Breast epithelium (tissue), 3 donors: ENCODE results near the gene LRRC37A.
"Not testable (repeated sequence)": the region's sequence is repeated elsewhere in the genome, so short reads cannot be mapped to it uniquely, and the experiment has no call there.

Source experiments
- POLR2A ChIP-seq: fragments of 450-650 bp; IDR thresholded peaks from one replicate; pipeline ENCODE4 v1.6.1; 2016; ENCODE audit warnings: antibody characterized with exemption, mild to moderate bottlenecking, moderate library complexity
- POLR2AphosphoS5 ChIP-seq, 3 donors: sonication (generic); formaldehyde crosslinking; IDR thresholded peaks; one replicate each; pipeline ENCODE4 v1.6.1; 2017; ENCODE audit warnings: antibody characterized with exemption in 3 of 3
- TF ChIP-seq, protein P1 (sequence below), 3 donors: fragments of 450-650 bp; IDR thresholded peaks; one replicate each; pipeline ENCODE4 v1.5.1; 2016 to 2017; ENCODE audit warnings: antibody characterized with exemption in 3 of 3, mild to moderate bottlenecking in 3 of 3, moderate library complexity in 3 of 3

DNA sequence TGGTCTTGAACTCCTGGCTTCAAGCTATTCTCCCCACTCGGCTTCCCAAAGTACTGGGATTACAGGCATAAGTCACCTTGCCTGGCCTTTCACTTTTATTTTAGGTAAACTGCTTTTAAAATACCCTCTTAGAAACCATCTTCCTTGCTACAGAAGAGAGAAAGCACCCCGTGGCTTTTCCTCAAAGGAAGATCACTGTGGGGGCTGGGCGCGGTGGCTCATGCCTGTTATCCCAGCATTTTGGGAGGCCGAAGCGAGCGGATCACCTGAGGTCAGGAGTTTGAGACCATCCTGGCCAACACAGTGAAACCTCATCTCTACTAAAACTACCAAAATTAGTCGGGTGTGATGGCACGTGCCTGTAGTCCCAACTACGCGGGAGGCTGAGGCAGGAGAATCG is 12.3 kb upstream of the LRRC37A start:
- TF ChIP-seq, protein P1, sequence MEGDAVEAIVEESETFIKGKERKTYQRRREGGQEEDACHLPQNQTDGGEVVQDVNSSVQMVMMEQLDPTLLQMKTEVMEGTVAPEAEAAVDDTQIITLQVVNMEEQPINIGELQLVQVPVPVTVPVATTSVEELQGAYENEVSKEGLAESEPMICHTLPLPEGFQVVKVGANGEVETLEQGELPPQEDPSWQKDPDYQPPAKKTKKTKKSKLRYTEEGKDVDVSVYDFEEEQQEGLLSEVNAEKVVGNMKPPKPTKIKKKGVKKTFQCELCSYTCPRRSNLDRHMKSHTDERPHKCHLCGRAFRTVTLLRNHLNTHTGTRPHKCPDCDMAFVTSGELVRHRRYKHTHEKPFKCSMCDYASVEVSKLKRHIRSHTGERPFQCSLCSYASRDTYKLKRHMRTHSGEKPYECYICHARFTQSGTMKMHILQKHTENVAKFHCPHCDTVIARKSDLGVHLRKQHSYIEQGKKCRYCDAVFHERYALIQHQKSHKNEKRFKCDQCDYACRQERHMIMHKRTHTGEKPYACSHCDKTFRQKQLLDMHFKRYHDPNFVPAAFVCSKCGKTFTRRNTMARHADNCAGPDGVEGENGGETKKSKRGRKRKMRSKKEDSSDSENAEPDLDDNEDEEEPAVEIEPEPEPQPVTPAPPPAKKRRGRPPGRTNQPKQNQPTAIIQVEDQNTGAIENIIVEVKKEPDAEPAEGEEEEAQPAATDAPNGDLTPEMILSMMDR (IDR thresholded peaks at IDR 0.05) = not testable (repeated sequence)
- not testable (repeated sequence) for TF ChIP-seq POLR2AphosphoS5 (IDR thresholded peaks at IDR 0.05); POLR2A
